Measurements from ENCODE around the gene A4GALT.
A peak's percentile ranks its signal among the peaks of the same experiment; 100 is the strongest.
"Not testable (repeated sequence)": the region's sequence is repeated elsewhere in the genome, so short reads cannot be mapped to it uniquely, and the experiment has no call there.

The A4GALT gene

GRCh38 chr22:42682113-42682851 lies 38.4 kb downstream of the A4GALT start:
- DNase-seq (ENCODE audit: low read depth): no peak

GRCh38 chr22:42680648-42681047 lies 40.0 kb downstream of the A4GALT start:
- DNase-seq (ENCODE audit: low read depth): peak; percentile 89

GRCh38 chr22:42679691-42680090 lies 41.0 kb downstream of the A4GALT start:
- no peak for DNase-seq (ENCODE audit: low read depth)

GRCh38 chr22:42678894-42679293 lies 41.8 kb downstream of the A4GALT start:
- no peak for DNase-seq (ENCODE audit: low read depth)

GRCh38 chr22:42677936-42678335 lies 42.7 kb downstream of the A4GALT start:
- DNase-seq (ENCODE audit: low read depth): not testable (repeated sequence)

- DNase-seq (ENCODE audit: low read depth): no peak
These were observed 44.5 kb downstream of the A4GALT start for GRCh38 chr22:42676059-42676607.

GRCh38 chr22:42673898-42674401 lies 46.7 kb downstream of the A4GALT start:
- no peak for DNase-seq (ENCODE audit: low read depth)

GRCh38 chr22:42673071-42673470 lies 47.6 kb downstream of the A4GALT start:
- DNase-seq (ENCODE audit: low read depth): not testable (repeated sequence)

GRCh38 chr22:42670921-42671709 lies 49.6 kb downstream of the A4GALT start:
- no peak for DNase-seq (ENCODE audit: low read depth)

- DNase-seq (ENCODE audit: low read depth): no peak
These were observed 50.6 kb downstream of the A4GALT start for GRCh38 chr22:42670046-42670445.

- not testable (repeated sequence) for DNase-seq (ENCODE audit: low read depth)
These were observed 54.3 kb downstream of the A4GALT start for GRCh38 chr22:42666393-42666792.

- no peak for DNase-seq (ENCODE audit: low read depth)
These were observed 55.5 kb downstream of the A4GALT start for GRCh38 chr22:42664976-42665831.

- DNase-seq (ENCODE audit: low read depth): no peak
These were observed 58.5 kb downstream of the A4GALT start for GRCh38 chr22:42661985-42662831.

- DNase-seq (ENCODE audit: low read depth): no peak
These were observed 64.1 kb downstream of the A4GALT start for GRCh38 chr22:42656578-42656977.

- DNase-seq (ENCODE audit: low read depth): no peak
These were observed 65.0 kb downstream of the A4GALT start for GRCh38 chr22:42655693-42656092.

- DNase-seq (ENCODE audit: low read depth): no peak
These were observed 66.1 kb downstream of the A4GALT start for GRCh38 chr22:42654436-42655073.

- no peak for DNase-seq (ENCODE audit: low read depth)
These were observed 66.7 kb downstream of the A4GALT start for GRCh38 chr22:42653999-42654398.

GRCh38 chr22:42651134-42651533 lies 69.5 kb downstream of the A4GALT start:
- no peak for DNase-seq (ENCODE audit: low read depth)

- no peak for DNase-seq (ENCODE audit: low read depth)
These were observed 71.2 kb downstream of the A4GALT start, which contains the start of gene CYB5R3 for GRCh38 chr22:42649246-42650099. TSS of gene CYB5R3 (minus strand) at chr22:42649392. CDS start at chr22:42649315, 77 bp downstream.
